GM12801 (cell line): Measurements from ENCODE around the gene PRKN.

Source experiments
- CTCF ChIP-seq: IDR thresholded peaks from one replicate; pipeline ENCODE4 v1.5.1; 2011; ENCODE audit warnings: control low read depth; ENCODE audit not compliant: insufficient read length; ENCODE audit errors: extremely low read depth

Gene PRKN

DNA sequence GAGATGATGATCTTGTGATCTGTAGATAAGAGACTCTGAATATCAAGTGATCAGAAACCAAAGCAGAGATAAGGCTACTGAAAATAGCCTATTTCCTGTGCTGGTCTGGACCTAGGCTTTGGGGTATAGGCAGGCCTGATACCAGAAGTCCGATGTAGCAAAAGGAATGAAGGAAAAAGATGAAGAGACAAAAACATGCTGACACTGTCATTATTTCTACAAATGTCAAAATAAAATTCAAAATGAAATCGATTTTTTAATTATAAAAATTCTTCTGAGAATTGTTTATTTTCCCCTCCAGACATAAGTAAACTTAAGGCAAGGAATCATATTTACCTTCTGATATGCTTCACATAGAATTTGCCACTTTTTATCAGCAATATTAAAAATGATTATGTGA lies 252.8 kb downstream of the PRKN start:
- no peak for TF ChIP-seq CTCF

- TF ChIP-seq CTCF: no peak
Measured at GRCh38 chr6:162471842-162472241, 255.7 kb downstream of the PRKN start.

- TF ChIP-seq CTCF: no peak
Measured at GRCh38 chr6:162468326-162468725, 259.2 kb downstream of the PRKN start.

DNA sequence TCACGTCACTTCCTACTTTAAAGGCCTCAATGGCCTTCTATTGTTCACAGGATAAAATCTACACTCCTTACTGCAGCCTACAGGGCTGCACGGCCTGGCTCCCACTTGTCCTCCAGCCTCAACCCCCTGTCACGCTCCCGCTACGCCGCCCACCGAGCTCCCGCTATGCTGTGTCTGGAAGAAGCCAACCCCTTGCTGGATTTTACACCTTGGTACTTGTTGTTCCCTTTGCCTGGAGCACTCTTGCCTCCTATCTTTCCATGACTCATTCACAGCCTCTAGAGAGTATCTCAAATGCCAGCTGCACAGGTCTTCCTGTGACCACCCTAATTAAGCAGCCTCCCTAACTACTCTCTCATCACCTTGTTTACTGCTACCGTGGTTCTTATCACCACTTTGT lies 259.9 kb downstream of the PRKN start:
- no peak for TF ChIP-seq CTCF

DNA sequence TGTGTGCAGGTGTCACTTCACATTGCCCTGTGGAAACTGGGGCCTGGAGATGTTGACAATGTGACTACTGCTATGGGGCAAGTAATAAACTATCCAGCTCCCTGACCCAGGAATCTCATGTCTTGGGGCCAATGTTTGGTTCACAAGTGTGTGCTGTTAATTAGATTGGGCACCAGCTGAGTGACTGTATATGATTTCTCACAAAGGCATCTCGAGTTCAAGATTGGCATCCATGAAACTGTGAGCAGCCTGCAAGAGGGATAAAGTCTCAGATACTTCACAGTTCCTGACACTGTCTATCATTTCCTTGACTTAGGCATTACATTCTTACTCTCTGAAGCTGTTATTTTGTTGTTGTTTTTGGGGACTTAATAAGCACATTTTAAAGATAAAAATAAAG lies 264.0 kb downstream of the PRKN start:
- no peak for TF ChIP-seq CTCF

GRCh38 chr6:162459985-162460384 lies 267.6 kb downstream of the PRKN start:
- TF ChIP-seq CTCF: no peak

DNA sequence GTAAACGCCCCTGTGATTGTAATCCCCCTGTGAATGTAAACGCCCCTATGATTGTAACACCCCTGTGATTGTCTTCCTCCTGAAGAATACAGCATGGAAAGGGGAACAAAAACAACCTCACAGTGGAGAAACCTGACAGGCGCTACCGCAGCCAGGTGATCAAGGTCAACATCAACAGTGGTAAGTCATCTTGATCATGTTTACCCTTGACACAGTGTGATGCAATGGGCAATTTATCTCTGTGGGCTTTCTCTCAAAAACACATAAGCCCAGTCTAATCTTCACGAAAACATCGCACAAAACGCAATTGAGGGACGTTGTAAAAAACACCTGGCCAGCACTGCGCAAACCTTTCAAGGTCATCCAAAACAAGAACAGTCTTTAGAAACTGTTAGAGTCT lies 277.2 kb downstream of the PRKN start:
- no peak for TF ChIP-seq CTCF

DNA sequence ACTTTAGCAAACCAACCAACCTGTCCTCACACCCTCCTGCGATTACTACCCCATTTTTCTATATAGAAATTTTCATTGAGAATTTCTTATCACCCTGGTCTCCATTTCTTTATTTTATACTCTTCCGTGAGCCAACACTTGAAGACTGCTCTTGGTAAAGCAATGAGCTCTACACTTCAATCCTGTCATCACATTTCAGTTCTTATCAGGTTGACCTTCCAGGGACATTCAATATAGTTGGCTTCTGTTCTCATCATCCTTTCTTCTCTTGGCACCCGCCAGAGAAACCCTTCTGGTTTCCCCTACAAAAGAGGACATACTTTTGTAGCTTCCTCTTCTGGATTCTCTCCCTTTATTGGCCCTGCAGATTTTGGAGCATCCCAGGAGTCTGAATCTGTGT lies 279.3 kb downstream of the PRKN start:
- no peak for TF ChIP-seq CTCF
